ENCODE results near the gene ZCCHC14. TPM values are rescaled to one million over a fixed set of nuclear protein-coding genes. Genes with fewer than 3 reads are reported as not detected.

The ZCCHC14 gene
- total RNA-seq, 1 donor from 2014 or later, result 19.0 TPM

DNA sequence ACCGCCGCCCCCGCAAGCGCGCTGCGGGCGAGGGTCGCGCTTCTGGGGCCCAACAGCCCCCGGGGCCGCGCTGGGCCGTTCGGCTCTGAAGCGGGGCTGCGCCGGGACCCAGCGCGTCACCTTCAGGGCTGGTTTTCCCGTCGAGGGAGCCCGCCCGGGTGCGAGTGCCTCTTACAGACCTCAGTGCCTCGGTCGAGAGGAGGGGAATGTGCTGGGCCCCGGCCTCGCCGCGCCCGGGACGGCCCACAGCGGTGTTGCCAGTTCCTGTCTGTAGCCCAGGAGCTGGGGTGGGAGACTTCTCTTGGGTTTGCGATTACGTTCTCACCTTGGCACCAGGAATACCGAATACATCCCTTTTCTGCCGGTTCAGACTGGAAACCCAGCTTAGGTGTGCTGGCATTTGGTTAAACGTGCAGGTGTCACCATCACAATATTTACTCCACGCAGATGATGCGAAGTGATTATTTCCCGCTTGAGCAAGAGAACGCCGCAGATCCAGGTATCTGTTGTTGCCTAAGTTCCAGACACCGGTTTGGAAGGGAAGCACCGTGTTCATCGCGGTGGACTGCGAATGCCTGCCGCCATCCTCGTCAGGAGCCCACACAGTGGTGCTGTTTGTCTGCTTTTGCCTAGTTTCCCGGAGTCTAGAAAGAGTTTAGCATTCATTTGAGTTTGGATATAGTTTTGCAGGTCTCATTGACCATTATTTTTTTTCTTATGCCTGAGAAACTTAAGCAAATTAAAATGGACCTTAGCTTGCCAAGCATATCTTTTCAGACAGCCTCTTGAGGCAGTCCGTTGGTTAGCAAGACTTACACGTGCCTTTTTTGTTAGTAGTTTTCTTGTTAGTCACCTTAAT, 99.8 kb downstream of the ZCCHC14 start:
- Mint-ChIP-seq H3K36me3 (ENCODE audit: low read depth, unreplicated experiment) (peaks cover 10% of the 10 kb centered on the region), H3K4me1 (ENCODE audit: low read depth, unreplicated experiment) (peaks cover 17% of the 10 kb centered on the region), H3K27ac (ENCODE audit: unreplicated experiment) (peak overlapping the region; percentile 93), H3K9me3 (ENCODE audit: unreplicated experiment) (no peaks in the 10 kb centered on the region), H3K27me3 (ENCODE audit: low read depth, unreplicated experiment) (no peaks in the 10 kb centered on the region), H3K4me3 (ENCODE audit: unreplicated experiment) (peak overlapping the region; percentile 99)
- Histone ChIP-seq H3K9ac (ENCODE audit: low read length) (peak overlapping the region; percentile 85), H3K27me3 (ENCODE audit: insufficient read depth, low read length) (no peaks in the 10 kb centered on the region), H2AFZ (ENCODE audit: low read depth, low read length) (no peak overlapping the region), H3K36me3 (ENCODE audit: insufficient read depth, low read length) (no peaks in the 10 kb centered on the region), H3K4me3 (ENCODE audit: insufficient read depth, low read depth, low read length) (peak overlapping the region; percentile 80), H3K79me2 (ENCODE audit: insufficient read depth, low read length) (peaks cover 55% of the 10 kb centered on the region), H3K27ac (ENCODE audit: low read depth, low read length) (peak overlapping the region; percentile 62), H3K9me3 (ENCODE audit: insufficient read depth, low read depth, low read length) (no peaks in the 10 kb centered on the region), H4K20me1 (ENCODE audit: insufficient read depth, low read length) (peaks cover 51% of the 10 kb centered on the region), H3K4me1 (ENCODE audit: insufficient read depth, low read length) (peaks cover 14% of the 10 kb centered on the region), H3K4me2 (ENCODE audit: low read length) (peak overlapping the region; percentile 94)
- TF ChIP-seq, protein P1, sequence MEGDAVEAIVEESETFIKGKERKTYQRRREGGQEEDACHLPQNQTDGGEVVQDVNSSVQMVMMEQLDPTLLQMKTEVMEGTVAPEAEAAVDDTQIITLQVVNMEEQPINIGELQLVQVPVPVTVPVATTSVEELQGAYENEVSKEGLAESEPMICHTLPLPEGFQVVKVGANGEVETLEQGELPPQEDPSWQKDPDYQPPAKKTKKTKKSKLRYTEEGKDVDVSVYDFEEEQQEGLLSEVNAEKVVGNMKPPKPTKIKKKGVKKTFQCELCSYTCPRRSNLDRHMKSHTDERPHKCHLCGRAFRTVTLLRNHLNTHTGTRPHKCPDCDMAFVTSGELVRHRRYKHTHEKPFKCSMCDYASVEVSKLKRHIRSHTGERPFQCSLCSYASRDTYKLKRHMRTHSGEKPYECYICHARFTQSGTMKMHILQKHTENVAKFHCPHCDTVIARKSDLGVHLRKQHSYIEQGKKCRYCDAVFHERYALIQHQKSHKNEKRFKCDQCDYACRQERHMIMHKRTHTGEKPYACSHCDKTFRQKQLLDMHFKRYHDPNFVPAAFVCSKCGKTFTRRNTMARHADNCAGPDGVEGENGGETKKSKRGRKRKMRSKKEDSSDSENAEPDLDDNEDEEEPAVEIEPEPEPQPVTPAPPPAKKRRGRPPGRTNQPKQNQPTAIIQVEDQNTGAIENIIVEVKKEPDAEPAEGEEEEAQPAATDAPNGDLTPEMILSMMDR (IDR thresholded peaks at IDR 0.05; ENCODE audit: insufficient read depth, low read depth, low read length), result no peak
- no peak for TF ChIP-seq EZH2 (IDR thresholded peaks at IDR 0.05; ENCODE audit: insufficient read depth, low read length)
- DNase-seq (ENCODE audit: low read depth) (peak; percentile 44), FAIRE-seq (no peak)

DNA sequence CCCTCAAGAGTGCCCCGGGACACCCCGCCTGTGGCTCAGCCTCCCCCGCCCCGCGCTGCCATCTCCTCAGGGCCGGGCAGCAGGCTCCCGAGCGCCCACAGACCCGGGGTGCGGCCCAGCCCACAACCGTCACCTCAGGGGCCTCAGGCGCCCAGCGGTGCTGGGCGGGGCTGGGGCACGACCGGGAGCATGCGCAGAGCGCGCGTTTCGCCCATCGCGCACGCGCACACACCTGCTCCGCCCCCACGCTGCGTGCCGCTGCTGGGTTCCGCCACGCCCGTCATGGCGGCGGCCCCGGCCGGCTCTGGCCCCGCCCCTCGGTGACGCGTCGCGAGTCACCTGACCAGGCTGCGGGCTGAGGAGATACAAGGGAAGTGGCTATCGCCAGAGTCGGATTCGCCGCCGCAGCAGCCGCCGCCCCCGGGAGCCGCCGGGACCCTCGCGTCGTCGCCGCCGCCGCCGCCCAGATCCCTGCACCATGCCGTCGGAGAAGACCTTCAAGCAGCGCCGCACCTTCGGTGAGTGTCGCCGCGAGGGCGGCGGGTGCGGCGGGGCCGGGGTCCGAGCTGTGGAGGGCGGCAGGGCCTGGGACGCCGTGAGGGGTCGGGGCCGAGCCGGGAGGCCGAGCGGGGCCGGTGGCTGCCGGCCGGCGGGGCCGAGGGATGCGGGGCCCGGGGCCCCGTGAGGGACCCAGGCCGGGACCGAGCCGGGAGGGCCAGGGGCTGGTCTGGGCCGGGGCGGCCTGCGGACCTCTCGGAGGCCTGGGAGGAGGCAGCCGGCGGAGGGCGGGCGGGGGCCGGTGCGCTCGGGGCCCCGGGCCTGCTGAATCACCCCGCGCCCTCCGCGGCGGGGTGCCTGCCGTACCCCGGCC, 100.6 kb downstream of the ZCCHC14 start, which contains the start of gene MAP1LC3B:
Gene MAP1LC3B, plus strand, starts transcription at position 387 of the 871 bp plus-strand sequence. Its CDS starts 92 bp downstream, at position 479.
- Histone ChIP-seq H3K4me2 (ENCODE audit: low read length) (peak within 1 kb of the TSS; percentile 94), H3K36me3 (ENCODE audit: insufficient read depth, low read length) (no peaks in the 10 kb centered on the region), H3K27ac (ENCODE audit: low read depth, low read length) (peak within 1 kb of the TSS; percentile 86), H2AFZ (ENCODE audit: low read depth, low read length) (peak within 1 kb of the TSS; percentile 59), H3K4me3 (ENCODE audit: insufficient read depth, low read depth, low read length) (peak within 1 kb of the TSS; percentile 80), H3K27me3 (ENCODE audit: insufficient read depth, low read length) (no peaks in the 10 kb centered on the region), H3K79me2 (ENCODE audit: insufficient read depth, low read length) (peaks cover 47% of the 10 kb centered on the region), H3K9me3 (ENCODE audit: insufficient read depth, low read depth, low read length) (no peaks in the 10 kb centered on the region), H3K9ac (ENCODE audit: low read length) (peak within 1 kb of the TSS; percentile 89), H3K4me1 (ENCODE audit: insufficient read depth, low read length) (peaks cover 18% of the 10 kb centered on the region), H4K20me1 (ENCODE audit: insufficient read depth, low read length) (peaks cover 44% of the 10 kb centered on the region)
- DNase-seq (ENCODE audit: low read depth) (peak; percentile 82), FAIRE-seq (no peak)
- Mint-ChIP-seq H3K4me1 (ENCODE audit: low read depth, unreplicated experiment) (peaks cover 22% of the 10 kb centered on the region), H3K4me3 (ENCODE audit: unreplicated experiment) (peak within 1 kb of the TSS; percentile 99), H3K27me3 (ENCODE audit: low read depth, unreplicated experiment) (no peaks in the 10 kb centered on the region), H3K36me3 (ENCODE audit: low read depth, unreplicated experiment) (peaks cover 10% of the 10 kb centered on the region), H3K9me3 (ENCODE audit: unreplicated experiment) (no peaks in the 10 kb centered on the region), H3K27ac (ENCODE audit: unreplicated experiment) (peak within 1 kb of the TSS; percentile 99)
- TF ChIP-seq EZH2 (IDR thresholded peaks at IDR 0.05; ENCODE audit: insufficient read depth, low read length), result no peak
- TF ChIP-seq, protein P1 (IDR thresholded peaks at IDR 0.05; ENCODE audit: insufficient read depth, low read depth, low read length), result no peak
